ENCODE data around the gene MAGEF1.

DNA sequence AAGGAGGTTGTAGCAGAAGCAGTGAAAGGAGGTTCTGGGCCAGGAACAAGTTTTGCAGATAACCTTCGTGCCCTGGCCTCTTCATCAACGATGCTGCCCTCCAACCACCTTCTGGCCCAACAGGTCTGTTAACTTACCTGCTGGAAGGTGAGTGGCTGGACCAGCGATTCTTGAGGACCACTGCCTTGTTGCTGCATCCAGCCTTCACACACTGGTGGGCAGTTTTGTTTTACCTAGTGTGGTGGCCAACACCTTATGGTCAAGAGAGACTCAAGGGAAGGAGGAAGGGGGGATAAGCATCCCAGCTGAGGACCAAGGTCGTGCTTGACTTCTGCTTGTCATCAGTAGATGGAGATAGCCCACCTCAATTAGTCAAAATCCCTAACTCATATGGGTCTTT is 7.8 kb upstream of the MAGEF1 start:
- TF ChIP-seq, protein P1, sequence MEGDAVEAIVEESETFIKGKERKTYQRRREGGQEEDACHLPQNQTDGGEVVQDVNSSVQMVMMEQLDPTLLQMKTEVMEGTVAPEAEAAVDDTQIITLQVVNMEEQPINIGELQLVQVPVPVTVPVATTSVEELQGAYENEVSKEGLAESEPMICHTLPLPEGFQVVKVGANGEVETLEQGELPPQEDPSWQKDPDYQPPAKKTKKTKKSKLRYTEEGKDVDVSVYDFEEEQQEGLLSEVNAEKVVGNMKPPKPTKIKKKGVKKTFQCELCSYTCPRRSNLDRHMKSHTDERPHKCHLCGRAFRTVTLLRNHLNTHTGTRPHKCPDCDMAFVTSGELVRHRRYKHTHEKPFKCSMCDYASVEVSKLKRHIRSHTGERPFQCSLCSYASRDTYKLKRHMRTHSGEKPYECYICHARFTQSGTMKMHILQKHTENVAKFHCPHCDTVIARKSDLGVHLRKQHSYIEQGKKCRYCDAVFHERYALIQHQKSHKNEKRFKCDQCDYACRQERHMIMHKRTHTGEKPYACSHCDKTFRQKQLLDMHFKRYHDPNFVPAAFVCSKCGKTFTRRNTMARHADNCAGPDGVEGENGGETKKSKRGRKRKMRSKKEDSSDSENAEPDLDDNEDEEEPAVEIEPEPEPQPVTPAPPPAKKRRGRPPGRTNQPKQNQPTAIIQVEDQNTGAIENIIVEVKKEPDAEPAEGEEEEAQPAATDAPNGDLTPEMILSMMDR (IDR thresholded peaks at IDR 0.05): no peak
- TF ChIP-seq EZH2 (IDR thresholded peaks at IDR 0.05; ENCODE audit: borderline replicate concordance, insufficient read depth, low read depth, low read length, poor library complexity, severe bottlenecking): no peak
